Cardiac muscle cell (in vitro differentiated cells and primary cell): ENCODE data around the gene TOX2. TPM values are rescaled to one million over a fixed set of nuclear protein-coding genes. Genes with fewer than 3 reads are reported as not detected.

Source experiments
- DNase-seq, 2 donors: peaks; one replicate each; pipeline versions ENCODE4 v3.0.0 to v3.0.0-alpha.2; 2010 to 2017; ENCODE audit warnings: low read depth in 1 of 2, low spot score in 1 of 2
- H3K27ac ChIP-seq: fragments of 200-600 bp; sonication (generic); 2 replicates; pipeline ENCODE4 v1.5.1; 2016
- H3K27me3 ChIP-seq: fragments of 200-600 bp; sonication (generic); 2 replicates; pipeline ENCODE4 v1.6.0; 2016; ENCODE audit warnings: control low read depth
- H3K36me3 ChIP-seq: fragments of 200-600 bp; sonication (generic); 2 replicates; pipeline ENCODE4 v1.5.1; 2016; ENCODE audit warnings: control low read depth
- H3K4me1 ChIP-seq: fragments of 200-600 bp; sonication (generic); 2 replicates; pipeline ENCODE4 v1.8.1; 2017; ENCODE audit warnings: low read depth, mild to moderate bottlenecking, mixed run types
- H3K4me3 ChIP-seq: fragments of 200-600 bp; sonication (generic); 2 replicates; pipeline ENCODE4 v1.5.1; 2016; ENCODE audit warnings: mild to moderate bottlenecking
- H3K9me3 ChIP-seq: fragments of 200-600 bp; sonication (generic); 2 replicates; pipeline ENCODE4 v1.5.1; 2017; ENCODE audit warnings: low read depth, mild to moderate bottlenecking, control low read depth
- polyA plus RNA-seq: library from polyadenylated mRNA; unstranded; fragments of >200 nt; fragmentation: Nextera tagmentation; extraction: Ambion mirVana; gene quantifications from 2 replicates; pipeline ENCODE4 v1.2.1, GENCODE V29; 2016
- total RNA-seq: library from RNA; depleted of rRNA; stranded (reverse); fragments of >200 nt; gene quantifications from 2 replicates; pipeline ENCODE4 v1.2.3, GENCODE V29; 2016
- TF ChIP-seq, protein P1 (sequence below): IDR thresholded peaks from 2 replicates; pipeline ENCODE4 v1.5.1; 2012; ENCODE audit warnings: low read depth, mild to moderate bottlenecking, low read length

The TOX2 gene
- total and polyA plus RNA-seq, 2 experiments from 2014 or later, result 0.09 to 0.32 TPM

DNA sequence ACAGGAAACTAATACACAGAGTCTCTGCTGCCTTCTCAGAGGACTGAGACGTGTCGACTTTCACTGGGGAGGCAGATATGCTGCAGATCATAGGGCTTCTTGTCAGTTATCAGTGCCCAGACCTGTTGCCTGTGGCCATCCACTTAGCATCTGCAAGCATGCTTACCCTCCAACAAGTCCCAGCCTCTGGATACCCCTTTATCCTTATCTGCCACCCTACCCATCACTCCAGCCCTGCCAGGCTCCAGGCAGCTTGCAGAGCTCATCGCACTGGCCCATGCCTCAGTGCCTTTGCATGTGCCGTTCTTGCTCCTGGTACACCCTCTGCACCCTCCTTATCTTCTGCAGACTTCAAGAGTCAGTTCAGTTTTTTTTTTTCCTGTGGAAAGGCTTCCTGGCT, 119.2 kb downstream of the TOX2 start:
- Histone ChIP-seq H3K36me3 (no peaks in the 10 kb centered on the region), H3K4me1 (no peaks in the 10 kb centered on the region), H3K4me3 (no peak overlapping the region), H3K27me3 (no peaks in the 10 kb centered on the region), H3K27ac (no peak overlapping the region), H3K9me3 (no peaks in the 10 kb centered on the region)
- no peak for DNase-seq
- TF ChIP-seq, protein P1, sequence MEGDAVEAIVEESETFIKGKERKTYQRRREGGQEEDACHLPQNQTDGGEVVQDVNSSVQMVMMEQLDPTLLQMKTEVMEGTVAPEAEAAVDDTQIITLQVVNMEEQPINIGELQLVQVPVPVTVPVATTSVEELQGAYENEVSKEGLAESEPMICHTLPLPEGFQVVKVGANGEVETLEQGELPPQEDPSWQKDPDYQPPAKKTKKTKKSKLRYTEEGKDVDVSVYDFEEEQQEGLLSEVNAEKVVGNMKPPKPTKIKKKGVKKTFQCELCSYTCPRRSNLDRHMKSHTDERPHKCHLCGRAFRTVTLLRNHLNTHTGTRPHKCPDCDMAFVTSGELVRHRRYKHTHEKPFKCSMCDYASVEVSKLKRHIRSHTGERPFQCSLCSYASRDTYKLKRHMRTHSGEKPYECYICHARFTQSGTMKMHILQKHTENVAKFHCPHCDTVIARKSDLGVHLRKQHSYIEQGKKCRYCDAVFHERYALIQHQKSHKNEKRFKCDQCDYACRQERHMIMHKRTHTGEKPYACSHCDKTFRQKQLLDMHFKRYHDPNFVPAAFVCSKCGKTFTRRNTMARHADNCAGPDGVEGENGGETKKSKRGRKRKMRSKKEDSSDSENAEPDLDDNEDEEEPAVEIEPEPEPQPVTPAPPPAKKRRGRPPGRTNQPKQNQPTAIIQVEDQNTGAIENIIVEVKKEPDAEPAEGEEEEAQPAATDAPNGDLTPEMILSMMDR, result no peak

DNA sequence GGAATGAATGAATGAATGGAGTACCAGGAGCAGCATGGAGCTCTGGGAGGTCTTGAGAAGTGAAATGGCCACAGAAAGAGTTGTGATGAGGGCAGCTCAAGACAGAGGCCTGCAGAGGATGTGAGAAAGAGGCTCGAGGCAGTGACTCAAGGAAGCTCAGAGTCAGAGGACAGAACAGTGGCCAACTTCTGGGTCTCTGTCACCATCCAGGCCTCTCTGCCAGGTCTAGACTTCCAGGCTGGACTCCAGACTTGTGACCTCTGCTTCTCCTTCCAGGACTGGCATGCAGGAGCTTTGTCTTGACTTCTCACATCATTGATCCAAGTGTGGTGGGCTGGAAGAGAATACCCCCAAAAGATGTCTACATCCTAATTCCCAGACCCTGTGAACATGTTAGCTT, 119.8 kb downstream of the TOX2 start:
- H3K36me3 ChIP-seq, result no peaks in the 10 kb centered on the region
- no peaks in the 10 kb centered on the region for H3K9me3 ChIP-seq
- no peak overlapping the region for H3K27ac ChIP-seq
- TF ChIP-seq, protein P1, result no peak
- no peak for DNase-seq
- H3K27me3 ChIP-seq, result no peaks in the 10 kb centered on the region
- no peaks in the 10 kb centered on the region for H3K4me1 ChIP-seq
- H3K4me3 ChIP-seq, result no peak overlapping the region

DNA sequence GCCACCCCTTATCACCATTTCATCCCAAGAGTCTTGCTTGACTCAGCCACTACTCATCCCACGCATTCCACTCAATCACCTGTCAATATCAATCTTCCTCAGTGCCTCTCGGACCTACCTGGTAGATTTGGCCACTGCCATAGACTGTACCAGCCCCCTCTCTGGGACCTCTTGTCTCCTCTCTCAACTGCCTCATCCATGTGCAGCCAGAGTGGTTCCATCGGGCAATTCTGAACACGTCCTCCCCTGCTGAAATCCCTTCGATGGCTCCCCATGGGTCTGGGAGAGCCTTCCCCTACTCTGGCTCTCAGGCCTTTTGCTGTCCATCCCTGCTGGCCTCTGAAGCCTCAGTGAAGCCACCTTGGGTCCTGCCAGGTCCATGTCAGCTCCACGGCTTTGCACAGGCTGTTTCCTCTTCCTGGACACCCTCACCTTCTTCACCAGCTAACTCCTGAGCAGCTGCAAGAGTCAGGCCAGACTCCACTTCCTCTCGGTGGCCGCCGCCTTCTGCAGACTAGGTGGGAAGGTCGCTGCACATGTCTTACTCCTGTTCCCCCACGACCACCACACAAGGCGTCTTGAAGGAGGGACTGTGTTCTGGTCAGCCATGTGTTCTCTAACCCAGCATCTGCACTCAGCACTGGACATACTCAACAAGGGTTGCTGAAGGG, 120.4 kb downstream of the TOX2 start:
- no peaks in the 10 kb centered on the region for H3K27me3 ChIP-seq
- H3K27ac ChIP-seq, result no peak overlapping the region
- TF ChIP-seq, protein P1, result no peak
- H3K4me1 ChIP-seq, result no peaks in the 10 kb centered on the region
- DNase-seq, result no peak
- H3K36me3 ChIP-seq, result no peaks in the 10 kb centered on the region
- no peak overlapping the region for H3K4me3 ChIP-seq
- no peaks in the 10 kb centered on the region for H3K9me3 ChIP-seq

DNA sequence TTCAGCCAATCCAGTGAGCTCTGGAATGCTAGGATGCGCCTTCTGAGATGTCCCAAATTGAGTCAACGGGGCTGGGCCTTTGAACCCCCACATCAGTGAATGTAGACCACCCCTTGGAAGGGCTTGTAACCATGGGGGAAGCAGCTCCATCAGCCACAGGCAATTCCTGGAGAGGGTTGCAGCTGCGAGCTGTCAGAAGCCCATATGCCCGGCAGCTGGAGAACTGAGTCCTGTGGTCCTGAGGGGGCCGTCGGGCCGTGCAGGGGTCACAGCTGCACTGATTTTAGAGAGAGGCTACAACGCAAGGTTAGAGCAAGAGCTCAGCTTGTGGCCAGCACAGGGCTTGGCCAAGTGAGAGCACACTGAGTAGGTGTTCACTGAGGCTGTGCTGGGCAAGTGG, 121.3 kb downstream of the TOX2 start:
- no peak overlapping the region for H3K4me3 ChIP-seq
- H3K27me3 ChIP-seq, result no peaks in the 10 kb centered on the region
- DNase-seq, result no peak
- H3K36me3 ChIP-seq, result no peaks in the 10 kb centered on the region
- no peaks in the 10 kb centered on the region for H3K4me1 ChIP-seq
- H3K27ac ChIP-seq, result no peak overlapping the region
- TF ChIP-seq, protein P1, result no peak
- no peaks in the 10 kb centered on the region for H3K9me3 ChIP-seq

DNA sequence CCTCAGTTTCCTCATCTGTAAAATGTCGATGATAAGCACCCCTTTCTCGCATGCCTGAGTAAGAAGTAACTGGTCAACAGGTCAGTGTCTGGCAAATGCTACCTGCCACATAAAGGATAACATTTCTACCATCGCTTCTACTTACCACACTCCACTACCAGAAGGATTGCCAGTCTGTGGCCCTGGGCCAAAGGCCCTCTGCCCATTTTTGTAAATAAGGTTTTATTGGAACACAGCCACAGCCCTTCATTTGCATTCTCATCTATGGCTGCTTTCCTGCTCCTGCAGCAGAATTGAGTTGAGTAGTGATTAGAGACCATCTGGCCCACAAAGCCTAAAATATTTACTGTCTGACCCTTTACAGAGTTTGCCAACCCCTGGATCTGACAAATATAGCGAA, 121.8 kb downstream of the TOX2 start:
- H3K9me3 ChIP-seq, result no peaks in the 10 kb centered on the region
- no peak for DNase-seq
- no peak overlapping the region for H3K27ac ChIP-seq
- H3K27me3 ChIP-seq, result no peaks in the 10 kb centered on the region
- TF ChIP-seq, protein P1, result no peak
- H3K4me3 ChIP-seq, result no peak overlapping the region
- H3K4me1 ChIP-seq, result no peaks in the 10 kb centered on the region
- H3K36me3 ChIP-seq, result no peaks in the 10 kb centered on the region

DNA sequence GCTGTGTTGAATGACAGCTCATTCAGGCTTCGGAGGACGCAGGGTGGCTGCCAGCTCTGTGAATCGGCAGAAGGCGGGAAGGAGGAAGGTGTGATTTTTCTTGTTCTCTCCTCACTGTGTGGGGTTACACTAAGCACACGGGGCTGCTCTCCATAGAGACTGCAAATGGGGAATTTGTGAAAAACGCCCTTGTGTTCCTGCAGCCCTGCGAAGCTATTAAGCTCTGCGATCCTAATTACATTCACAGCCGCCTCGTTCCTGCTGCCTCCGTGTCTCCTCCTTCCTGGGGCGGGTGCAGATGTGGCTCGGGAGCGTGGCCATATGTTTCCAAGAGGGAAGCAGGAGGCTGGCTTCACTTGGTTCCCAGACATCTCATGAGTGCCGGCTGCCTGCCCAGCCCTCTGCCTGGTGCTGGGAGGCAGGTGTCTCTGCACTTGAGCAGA, 124.0 kb downstream of the TOX2 start:
- no peak for DNase-seq
- TF ChIP-seq, protein P1, result no peak
- H3K9me3 ChIP-seq, result no peaks in the 10 kb centered on the region
- H3K27ac ChIP-seq, result no peak overlapping the region
- no peaks in the 10 kb centered on the region for H3K36me3 ChIP-seq
- H3K4me3 ChIP-seq, result no peak overlapping the region
- no peaks in the 10 kb centered on the region for H3K27me3 ChIP-seq
- no peaks in the 10 kb centered on the region for H3K4me1 ChIP-seq
